ENCODE results near the gene SNAPC1.
A peak's percentile ranks its signal among the peaks of the same experiment; 100 is the strongest.

Gene SNAPC1, protein sequence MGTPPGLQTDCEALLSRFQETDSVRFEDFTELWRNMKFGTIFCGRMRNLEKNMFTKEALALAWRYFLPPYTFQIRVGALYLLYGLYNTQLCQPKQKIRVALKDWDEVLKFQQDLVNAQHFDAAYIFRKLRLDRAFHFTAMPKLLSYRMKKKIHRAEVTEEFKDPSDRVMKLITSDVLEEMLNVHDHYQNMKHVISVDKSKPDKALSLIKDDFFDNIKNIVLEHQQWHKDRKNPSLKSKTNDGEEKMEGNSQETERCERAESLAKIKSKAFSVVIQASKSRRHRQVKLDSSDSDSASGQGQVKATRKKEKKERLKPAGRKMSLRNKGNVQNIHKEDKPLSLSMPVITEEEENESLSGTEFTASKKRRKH

DNA sequence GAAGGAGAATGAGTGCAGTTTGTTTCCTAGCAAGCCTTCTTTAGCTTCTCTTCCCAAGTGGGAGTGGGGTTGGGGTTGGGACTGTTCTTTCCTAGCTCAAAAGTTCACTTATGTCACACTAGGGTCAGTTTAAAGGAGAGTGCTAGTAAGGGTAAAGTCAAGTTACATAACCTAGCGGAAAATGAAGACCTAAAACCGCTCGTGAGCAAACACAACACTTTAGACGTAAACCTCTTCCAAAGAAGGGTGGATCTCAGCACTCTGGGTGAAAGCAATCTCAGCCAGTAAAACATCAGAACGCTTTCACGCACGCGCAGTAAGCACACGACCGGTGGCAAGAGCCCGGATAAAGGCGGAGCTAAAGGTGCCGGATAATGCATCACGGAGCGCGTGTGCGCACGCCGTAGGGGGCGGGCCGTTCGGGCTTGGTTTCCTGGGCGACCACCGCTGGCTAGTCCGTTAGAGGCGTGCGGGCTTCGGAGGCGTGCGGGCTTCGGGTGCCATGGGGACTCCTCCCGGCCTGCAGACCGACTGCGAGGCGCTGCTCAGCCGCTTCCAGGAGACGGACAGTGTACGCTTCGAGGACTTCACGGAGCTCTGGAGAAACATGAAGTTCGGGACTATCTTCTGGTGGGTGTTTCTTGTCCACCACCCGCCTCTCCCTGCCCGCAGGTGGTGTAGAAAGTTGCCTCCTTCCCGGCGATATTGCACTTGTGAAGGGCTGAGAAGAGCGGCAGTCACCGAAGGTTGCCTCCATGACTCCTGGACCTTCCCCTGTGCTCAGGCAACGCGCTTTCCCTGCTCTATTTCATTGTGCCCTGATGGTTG, at the start of gene SNAPC1:
Gene SNAPC1, plus strand, starts transcription at position 462 of the 828 bp plus-strand sequence. Its CDS starts 41 bp downstream, at position 503.
- TF ChIP-seq, protein P1, sequence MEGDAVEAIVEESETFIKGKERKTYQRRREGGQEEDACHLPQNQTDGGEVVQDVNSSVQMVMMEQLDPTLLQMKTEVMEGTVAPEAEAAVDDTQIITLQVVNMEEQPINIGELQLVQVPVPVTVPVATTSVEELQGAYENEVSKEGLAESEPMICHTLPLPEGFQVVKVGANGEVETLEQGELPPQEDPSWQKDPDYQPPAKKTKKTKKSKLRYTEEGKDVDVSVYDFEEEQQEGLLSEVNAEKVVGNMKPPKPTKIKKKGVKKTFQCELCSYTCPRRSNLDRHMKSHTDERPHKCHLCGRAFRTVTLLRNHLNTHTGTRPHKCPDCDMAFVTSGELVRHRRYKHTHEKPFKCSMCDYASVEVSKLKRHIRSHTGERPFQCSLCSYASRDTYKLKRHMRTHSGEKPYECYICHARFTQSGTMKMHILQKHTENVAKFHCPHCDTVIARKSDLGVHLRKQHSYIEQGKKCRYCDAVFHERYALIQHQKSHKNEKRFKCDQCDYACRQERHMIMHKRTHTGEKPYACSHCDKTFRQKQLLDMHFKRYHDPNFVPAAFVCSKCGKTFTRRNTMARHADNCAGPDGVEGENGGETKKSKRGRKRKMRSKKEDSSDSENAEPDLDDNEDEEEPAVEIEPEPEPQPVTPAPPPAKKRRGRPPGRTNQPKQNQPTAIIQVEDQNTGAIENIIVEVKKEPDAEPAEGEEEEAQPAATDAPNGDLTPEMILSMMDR (IDR thresholded peaks at IDR 0.05; ENCODE audit: borderline replicate concordance, insufficient read depth, low read depth, low read length), result no peak
- H3K4me3 ChIP-seq (ENCODE audit: low read depth, low read length), result peak within 1 kb of the TSS; percentile 95

DNA sequence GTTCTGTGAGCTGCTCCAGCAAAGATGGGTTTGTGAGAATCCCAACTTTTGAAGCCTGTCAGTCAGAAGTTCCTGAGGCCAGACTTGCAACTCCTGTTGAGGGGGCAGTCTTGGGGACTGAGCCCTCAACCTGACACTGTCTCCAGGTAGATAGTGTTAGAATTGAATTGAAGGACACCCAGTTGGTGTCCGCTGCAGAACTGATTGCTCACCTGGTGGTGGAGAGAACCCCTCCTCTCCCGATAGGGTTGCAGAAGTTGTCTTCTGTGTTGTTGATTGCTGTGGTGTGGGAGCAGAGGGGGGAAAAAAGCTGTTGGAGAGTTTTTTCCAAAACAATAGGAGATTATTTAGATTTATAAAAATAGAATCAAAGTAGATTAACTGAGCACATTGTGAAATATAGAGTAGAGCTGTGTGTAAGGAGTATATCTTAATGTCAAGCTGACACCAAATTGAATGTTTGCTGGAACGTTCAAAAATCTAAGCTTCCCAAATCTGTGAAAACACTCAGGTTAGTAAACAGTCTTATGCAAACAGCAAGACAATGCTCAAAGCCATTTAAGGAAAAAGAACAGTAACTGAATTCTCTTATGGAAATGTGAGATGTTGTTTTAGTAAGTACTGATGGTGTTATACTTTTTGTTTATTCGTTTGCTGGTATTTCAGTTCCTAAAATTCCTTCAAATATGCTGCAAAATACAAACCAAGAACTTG, 48.3 kb upstream of the SNAPC1 start:
- no peak overlapping the region for H3K4me3 ChIP-seq (ENCODE audit: low read depth, low read length)
- TF ChIP-seq, protein P1 (IDR thresholded peaks at IDR 0.05; ENCODE audit: borderline replicate concordance, insufficient read depth, low read depth, low read length), result no peak

DNA sequence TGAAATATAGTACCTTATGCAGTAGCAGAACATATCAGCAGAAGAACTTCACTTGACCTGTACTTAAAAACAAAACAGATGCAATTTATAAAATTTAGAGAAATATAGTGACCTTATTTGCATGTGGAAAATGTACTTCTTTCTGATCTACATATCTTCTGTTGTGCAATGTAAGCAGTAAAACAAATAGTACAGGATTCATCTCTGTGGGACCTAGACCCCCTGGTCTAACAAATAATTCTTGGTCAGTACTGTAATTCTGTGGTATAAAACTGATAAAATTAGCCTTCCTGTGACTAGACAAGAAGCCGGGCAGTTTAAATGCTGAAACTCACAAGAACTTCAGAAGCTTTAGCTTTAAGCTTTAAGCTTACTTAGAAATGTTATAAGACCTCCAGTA, 45.3 kb upstream of the SNAPC1 start:
- H3K4me3 ChIP-seq (ENCODE audit: low read depth, low read length), result no peak overlapping the region
- TF ChIP-seq, protein P1 (IDR thresholded peaks at IDR 0.05; ENCODE audit: borderline replicate concordance, insufficient read depth, low read depth, low read length), result no peak

DNA sequence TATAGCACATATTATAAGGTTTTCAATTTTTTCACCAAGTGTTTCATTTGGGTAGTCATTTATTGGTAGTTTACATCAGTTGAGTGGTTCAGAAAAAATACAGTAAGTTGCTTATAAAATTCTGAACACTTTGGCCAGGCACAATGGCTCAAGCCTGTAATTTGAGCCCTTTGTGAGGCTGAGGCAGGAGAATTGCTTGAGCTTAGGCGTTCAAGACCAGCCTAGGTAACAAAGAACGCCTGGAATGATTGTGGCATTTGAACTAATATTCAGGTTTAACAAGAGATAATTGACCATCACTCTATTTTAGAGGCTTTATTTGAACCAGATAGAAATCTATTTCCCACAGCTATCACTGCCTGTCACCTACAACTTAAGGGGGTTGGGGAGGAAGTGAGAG, 44.2 kb upstream of the SNAPC1 start:
- H3K4me3 ChIP-seq (ENCODE audit: low read depth, low read length), result no peak overlapping the region
- TF ChIP-seq, protein P1 (IDR thresholded peaks at IDR 0.05; ENCODE audit: borderline replicate concordance, insufficient read depth, low read depth, low read length), result no peak

DNA sequence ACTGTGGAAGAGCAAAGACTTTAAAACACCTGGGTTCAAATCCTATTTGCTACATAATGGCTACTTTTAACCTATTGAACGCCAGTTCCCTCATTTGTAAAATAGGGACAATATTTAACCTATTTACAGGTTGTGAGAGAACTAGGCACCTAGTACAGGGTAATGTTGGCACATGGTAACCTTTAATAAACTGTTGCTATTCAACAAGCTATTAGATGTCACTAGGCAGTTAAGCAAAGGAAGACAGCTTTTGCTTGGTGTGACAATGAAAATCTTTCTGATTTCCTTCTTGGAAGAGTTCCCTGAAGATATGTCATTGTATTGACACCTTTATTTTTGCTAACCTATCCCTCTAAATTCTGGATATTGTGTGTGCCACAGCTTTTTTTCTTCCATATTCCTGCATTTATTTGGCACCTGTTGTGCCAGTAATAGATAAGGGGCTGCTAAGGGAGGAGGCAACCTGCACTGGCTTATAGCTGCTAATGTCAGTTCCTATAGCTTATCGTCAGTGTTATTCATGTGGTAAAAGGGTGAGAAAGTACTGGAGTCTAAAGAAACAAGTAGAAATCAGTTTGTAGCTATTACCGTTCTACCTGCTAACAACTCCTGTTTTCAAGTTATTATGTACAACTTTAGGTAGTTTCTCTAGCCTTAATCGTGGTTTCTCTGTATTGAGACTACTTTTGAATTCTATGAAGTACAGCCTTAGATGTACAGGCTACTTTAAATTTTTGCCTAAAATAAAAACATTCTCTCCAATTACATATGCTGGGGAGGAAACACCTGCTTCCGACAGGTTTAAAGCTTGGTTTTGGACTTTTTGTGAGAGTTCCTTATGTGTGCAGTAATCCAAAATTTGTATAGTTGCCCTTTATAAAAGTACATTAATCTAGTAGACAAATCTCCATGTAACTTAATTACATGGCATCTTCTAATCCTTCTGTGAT, 42.6 kb upstream of the SNAPC1 start:
- H3K4me3 ChIP-seq (ENCODE audit: low read depth, low read length), result no peak overlapping the region

DNA sequence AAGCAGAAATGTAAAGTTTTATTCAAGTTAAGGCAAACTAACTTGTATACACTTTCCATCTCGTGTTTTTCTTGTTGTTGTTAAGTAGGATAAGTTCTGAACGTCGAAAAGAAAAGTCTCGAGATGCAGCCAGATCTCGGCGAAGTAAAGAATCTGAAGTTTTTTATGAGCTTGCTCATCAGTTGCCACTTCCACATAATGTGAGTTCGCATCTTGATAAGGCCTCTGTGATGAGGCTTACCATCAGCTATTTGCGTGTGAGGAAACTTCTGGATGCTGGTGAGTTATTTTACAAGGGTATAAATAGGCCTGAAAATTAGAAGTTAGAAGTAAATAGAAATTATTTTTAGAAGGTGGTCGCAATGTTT, 41.9 kb upstream of the SNAPC1 start:
- TF ChIP-seq, protein P1 (IDR thresholded peaks at IDR 0.05; ENCODE audit: borderline replicate concordance, insufficient read depth, low read depth, low read length), result no peak

More for the DNA sequence above, 42.6 kb upstream of the SNAPC1 start:
- TF ChIP-seq, protein P1 (IDR thresholded peaks at IDR 0.05; ENCODE audit: borderline replicate concordance, insufficient read depth, low read depth, low read length), result no peak

More for the DNA sequence above, 41.9 kb upstream of the SNAPC1 start:
- H3K4me3 ChIP-seq (ENCODE audit: low read depth, low read length), result no peak overlapping the region
